ENCODE data around the gene SNRPB.

SNRPB gene

GRCh38 chr20:2451939-2452732 is 18.5 kb downstream of the SNRPB start:
- no peaks in the 10 kb centered on the region for H3K4me1 ChIP-seq (ENCODE audit: control insufficient read depth, insufficient read depth, low read length)
- H3K9me3 ChIP-seq (ENCODE audit: control insufficient read depth, low read length) = no peaks in the 10 kb centered on the region
- H3K9ac ChIP-seq (ENCODE audit: low read length) = no peak overlapping the region
- H3K27me3 ChIP-seq (ENCODE audit: control insufficient read depth, insufficient read depth, low read length) = no peaks in the 10 kb centered on the region
- H3K36me3 ChIP-seq (ENCODE audit: control insufficient read depth, insufficient read depth, low read length) = no peaks in the 10 kb centered on the region
- no peak overlapping the region for H3K4me3 ChIP-seq (ENCODE audit: low read length)

DNA sequence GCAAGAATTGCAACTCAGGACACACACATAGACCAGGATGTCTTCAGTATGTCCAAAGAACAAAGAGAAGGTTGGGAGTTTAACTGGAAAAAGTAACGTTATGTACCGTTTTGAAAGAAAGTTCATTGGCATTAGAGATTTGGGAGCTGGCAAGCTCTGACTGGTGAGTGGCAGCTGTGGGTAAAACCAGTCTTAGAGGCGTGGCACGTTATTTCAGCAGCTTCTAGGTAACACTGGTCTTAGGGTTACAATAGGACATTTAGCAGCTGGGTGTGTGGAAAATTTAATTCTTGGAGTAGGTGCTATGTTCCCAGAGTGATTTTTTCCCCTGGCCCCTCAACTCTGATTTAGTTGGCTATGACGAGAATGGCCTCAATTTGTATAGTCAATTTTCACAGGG is 19.2 kb downstream of the SNRPB start:
- no peak overlapping the region for H3K4me3 ChIP-seq (ENCODE audit: low read length)
- no peaks in the 10 kb centered on the region for H3K27me3 ChIP-seq (ENCODE audit: control insufficient read depth, insufficient read depth, low read length)
- no peaks in the 10 kb centered on the region for H3K4me1 ChIP-seq (ENCODE audit: control insufficient read depth, insufficient read depth, low read length)
- no peaks in the 10 kb centered on the region for H3K9me3 ChIP-seq (ENCODE audit: control insufficient read depth, low read length)
- H3K36me3 ChIP-seq (ENCODE audit: control insufficient read depth, insufficient read depth, low read length) = no peaks in the 10 kb centered on the region
- no peak overlapping the region for H3K9ac ChIP-seq (ENCODE audit: low read length)

- H3K9me3 ChIP-seq (ENCODE audit: control insufficient read depth, low read length) = no peaks in the 10 kb centered on the region
- H3K27me3 ChIP-seq (ENCODE audit: control insufficient read depth, insufficient read depth, low read length) = no peaks in the 10 kb centered on the region
- H3K9ac ChIP-seq (ENCODE audit: low read length) = no peak overlapping the region
- no peaks in the 10 kb centered on the region for H3K4me1 ChIP-seq (ENCODE audit: control insufficient read depth, insufficient read depth, low read length)
- no peaks in the 10 kb centered on the region for H3K36me3 ChIP-seq (ENCODE audit: control insufficient read depth, insufficient read depth, low read length)
- H3K4me3 ChIP-seq (ENCODE audit: low read length) = no peak overlapping the region
Measured at GRCh38 chr20:2449386-2449785, 21.2 kb downstream of the SNRPB start.

GRCh38 chr20:2446845-2447244 is 23.7 kb downstream of the SNRPB start:
- Histone ChIP-seq H3K9ac (ENCODE audit: low read length) (no peak overlapping the region), H3K4me1 (ENCODE audit: control insufficient read depth, insufficient read depth, low read length) (no peaks in the 10 kb centered on the region), H3K9me3 (ENCODE audit: control insufficient read depth, low read length) (no peaks in the 10 kb centered on the region), H3K4me3 (ENCODE audit: low read length) (no peak overlapping the region), H3K36me3 (ENCODE audit: control insufficient read depth, insufficient read depth, low read length) (no peaks in the 10 kb centered on the region), H3K27me3 (ENCODE audit: control insufficient read depth, insufficient read depth, low read length) (no peaks in the 10 kb centered on the region)

DNA sequence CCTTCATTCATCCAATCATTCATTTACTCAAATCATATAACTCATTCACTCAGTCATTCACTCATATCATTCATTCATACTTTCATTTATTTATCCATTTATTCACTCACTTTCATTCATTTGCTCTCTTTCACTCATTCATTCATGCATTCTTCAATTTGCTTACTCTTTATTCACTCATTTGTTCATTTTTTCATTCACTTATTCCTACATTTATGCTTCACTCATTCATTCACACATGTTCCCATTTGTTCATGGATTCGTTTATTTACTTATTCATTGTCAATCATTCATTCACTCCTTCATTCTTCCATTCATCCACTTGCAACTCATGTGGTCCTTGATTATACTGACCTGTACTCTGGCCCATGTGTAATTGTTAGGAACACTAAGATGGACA is 39.4 kb downstream of the SNRPB start:
- Histone ChIP-seq H3K27me3 (ENCODE audit: control insufficient read depth, insufficient read depth, low read length) (no peaks in the 10 kb centered on the region), H3K4me1 (ENCODE audit: control insufficient read depth, insufficient read depth, low read length) (no peaks in the 10 kb centered on the region), H3K9me3 (ENCODE audit: control insufficient read depth, low read length) (no peaks in the 10 kb centered on the region), H3K4me3 (ENCODE audit: low read length) (no peak overlapping the region), H3K9ac (ENCODE audit: low read length) (no peak overlapping the region), H3K36me3 (ENCODE audit: control insufficient read depth, insufficient read depth, low read length) (no peaks in the 10 kb centered on the region)

- no peaks in the 10 kb centered on the region for H3K27me3 ChIP-seq (ENCODE audit: control insufficient read depth, insufficient read depth, low read length)
- no peak overlapping the region for H3K9ac ChIP-seq (ENCODE audit: low read length)
- H3K9me3 ChIP-seq (ENCODE audit: control insufficient read depth, low read length) = no peaks in the 10 kb centered on the region
- no peaks in the 10 kb centered on the region for H3K36me3 ChIP-seq (ENCODE audit: control insufficient read depth, insufficient read depth, low read length)
- no peaks in the 10 kb centered on the region for H3K4me1 ChIP-seq (ENCODE audit: control insufficient read depth, insufficient read depth, low read length)
- H3K4me3 ChIP-seq (ENCODE audit: low read length) = no peak overlapping the region
Measured at GRCh38 chr20:2430538-2430937, 40.1 kb downstream of the SNRPB start.

DNA sequence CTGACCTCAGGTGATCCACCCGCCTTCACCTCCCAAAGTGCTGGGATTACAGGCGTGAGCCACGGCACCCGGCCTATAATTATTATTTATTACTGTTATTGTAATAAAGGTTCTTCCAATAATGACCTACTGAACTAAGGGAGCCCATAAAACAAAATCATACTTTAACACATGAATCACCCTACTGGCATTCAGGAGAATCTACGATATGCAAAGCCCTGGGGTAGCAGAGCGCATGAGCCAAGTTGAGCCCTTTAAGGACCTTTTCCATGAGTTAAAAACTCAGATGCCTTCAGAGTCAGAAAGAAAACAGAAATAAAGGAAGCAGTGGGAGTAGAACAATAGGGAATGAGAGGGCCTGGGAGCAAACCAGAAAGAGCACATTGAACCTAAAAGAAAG is 41.5 kb downstream of the SNRPB start:
- Histone ChIP-seq H3K36me3 (ENCODE audit: control insufficient read depth, insufficient read depth, low read length) (no peaks in the 10 kb centered on the region), H3K4me1 (ENCODE audit: control insufficient read depth, insufficient read depth, low read length) (no peaks in the 10 kb centered on the region), H3K4me3 (ENCODE audit: low read length) (no peak overlapping the region), H3K9me3 (ENCODE audit: control insufficient read depth, low read length) (no peaks in the 10 kb centered on the region), H3K27me3 (ENCODE audit: control insufficient read depth, insufficient read depth, low read length) (no peaks in the 10 kb centered on the region), H3K9ac (ENCODE audit: low read length) (no peak overlapping the region)

DNA sequence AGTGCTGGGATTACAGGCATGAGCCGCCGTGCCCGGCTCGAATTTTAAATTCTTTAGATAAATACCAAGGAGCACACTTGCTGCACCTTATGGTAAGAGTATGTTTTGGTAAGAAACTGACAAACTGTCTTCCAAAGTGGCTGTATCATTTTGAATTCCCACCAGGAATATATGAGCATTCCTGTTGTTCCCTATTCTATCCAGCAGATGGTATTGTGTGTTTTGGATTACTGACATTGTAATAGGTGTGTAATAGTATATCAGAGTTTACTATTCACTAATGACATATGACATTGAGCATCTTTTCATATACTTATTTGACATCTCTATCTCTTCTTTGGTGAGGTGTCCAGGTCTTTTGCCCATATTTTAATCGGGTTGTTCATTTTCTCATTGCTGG is 49.3 kb downstream of the SNRPB start:
- Histone ChIP-seq H3K9me3 (ENCODE audit: control insufficient read depth, low read length) (no peaks in the 10 kb centered on the region), H3K4me3 (ENCODE audit: low read length) (no peak overlapping the region), H3K4me1 (ENCODE audit: control insufficient read depth, insufficient read depth, low read length) (no peaks in the 10 kb centered on the region), H3K9ac (ENCODE audit: low read length) (no peak overlapping the region), H3K36me3 (ENCODE audit: control insufficient read depth, insufficient read depth, low read length) (no peaks in the 10 kb centered on the region), H3K27me3 (ENCODE audit: control insufficient read depth, insufficient read depth, low read length) (no peaks in the 10 kb centered on the region)

DNA sequence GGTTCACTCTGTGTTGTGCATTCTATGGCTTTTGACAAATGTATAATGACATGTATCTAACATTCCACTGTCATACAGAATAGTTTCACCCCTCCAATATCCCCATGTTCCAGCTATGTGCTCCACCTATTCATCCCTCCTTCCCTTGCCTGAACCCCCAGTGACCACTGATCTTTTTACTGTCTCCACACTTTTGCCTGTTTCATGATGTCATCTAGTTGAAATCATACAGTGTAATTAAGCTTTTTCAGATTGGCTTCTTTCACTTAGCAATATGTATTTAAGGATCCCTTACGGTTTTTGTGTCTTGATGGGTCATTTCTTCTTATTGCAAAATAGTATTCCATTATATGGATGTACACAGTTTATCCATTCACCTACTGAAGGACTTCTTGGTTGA is 50.1 kb downstream of the SNRPB start:
- H3K27me3 ChIP-seq (ENCODE audit: control insufficient read depth, insufficient read depth, low read length) = no peaks in the 10 kb centered on the region
- no peak overlapping the region for H3K9ac ChIP-seq (ENCODE audit: low read length)
- H3K4me3 ChIP-seq (ENCODE audit: low read length) = no peak overlapping the region
- H3K9me3 ChIP-seq (ENCODE audit: control insufficient read depth, low read length) = no peaks in the 10 kb centered on the region
- no peaks in the 10 kb centered on the region for H3K36me3 ChIP-seq (ENCODE audit: control insufficient read depth, insufficient read depth, low read length)
- H3K4me1 ChIP-seq (ENCODE audit: control insufficient read depth, insufficient read depth, low read length) = no peaks in the 10 kb centered on the region

DNA sequence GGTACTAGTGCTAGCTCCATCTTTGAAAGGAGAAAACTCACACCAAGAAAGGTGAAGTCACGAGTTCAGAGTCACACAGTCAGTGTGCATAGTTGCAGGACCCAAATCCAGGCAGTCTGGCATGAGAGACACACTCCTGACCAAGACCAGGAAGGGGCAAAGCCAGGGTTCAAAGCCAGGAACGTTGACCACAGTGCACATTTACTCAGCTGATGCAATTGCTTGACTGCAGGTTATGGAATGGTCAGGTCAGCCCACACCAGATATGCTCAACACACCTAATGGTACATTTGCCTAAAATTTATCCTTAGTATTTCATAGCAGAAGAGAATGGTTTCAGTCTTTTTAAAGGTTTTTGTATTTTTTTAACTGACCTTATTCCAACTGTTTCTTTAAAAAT is 52.2 kb downstream of the SNRPB start:
- H3K27me3 ChIP-seq (ENCODE audit: control insufficient read depth, insufficient read depth, low read length) = no peaks in the 10 kb centered on the region
- H3K9ac ChIP-seq (ENCODE audit: low read length) = no peak overlapping the region
- H3K4me1 ChIP-seq (ENCODE audit: control insufficient read depth, insufficient read depth, low read length) = no peaks in the 10 kb centered on the region
- no peaks in the 10 kb centered on the region for H3K9me3 ChIP-seq (ENCODE audit: control insufficient read depth, low read length)
- H3K4me3 ChIP-seq (ENCODE audit: low read length) = no peak overlapping the region
- no peaks in the 10 kb centered on the region for H3K36me3 ChIP-seq (ENCODE audit: control insufficient read depth, insufficient read depth, low read length)

DNA sequence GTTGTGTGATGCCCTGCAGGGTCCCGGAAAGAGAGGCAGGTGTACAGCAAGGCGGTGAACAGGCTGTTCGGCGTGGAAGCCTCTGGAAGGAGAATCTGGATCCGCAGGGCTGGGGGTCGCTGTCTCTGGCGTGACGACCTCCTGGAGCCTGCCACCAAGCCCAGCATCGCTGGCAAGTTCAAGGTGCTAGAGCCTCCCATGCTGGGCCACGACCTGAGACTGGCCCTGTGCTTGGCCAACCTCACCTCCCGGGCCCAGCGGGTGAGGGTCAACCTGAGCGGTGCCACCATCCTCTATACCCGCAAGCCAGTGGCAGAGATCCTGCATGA is 53.4 kb downstream of the SNRPB start:
- H3K9me3 ChIP-seq (ENCODE audit: control insufficient read depth, low read length) = no peaks in the 10 kb centered on the region
- H3K27me3 ChIP-seq (ENCODE audit: control insufficient read depth, insufficient read depth, low read length) = no peaks in the 10 kb centered on the region
- no peak overlapping the region for H3K9ac ChIP-seq (ENCODE audit: low read length)
- H3K4me1 ChIP-seq (ENCODE audit: control insufficient read depth, insufficient read depth, low read length) = no peaks in the 10 kb centered on the region
- no peaks in the 10 kb centered on the region for H3K36me3 ChIP-seq (ENCODE audit: control insufficient read depth, insufficient read depth, low read length)
- no peak overlapping the region for H3K4me3 ChIP-seq (ENCODE audit: low read length)

DNA sequence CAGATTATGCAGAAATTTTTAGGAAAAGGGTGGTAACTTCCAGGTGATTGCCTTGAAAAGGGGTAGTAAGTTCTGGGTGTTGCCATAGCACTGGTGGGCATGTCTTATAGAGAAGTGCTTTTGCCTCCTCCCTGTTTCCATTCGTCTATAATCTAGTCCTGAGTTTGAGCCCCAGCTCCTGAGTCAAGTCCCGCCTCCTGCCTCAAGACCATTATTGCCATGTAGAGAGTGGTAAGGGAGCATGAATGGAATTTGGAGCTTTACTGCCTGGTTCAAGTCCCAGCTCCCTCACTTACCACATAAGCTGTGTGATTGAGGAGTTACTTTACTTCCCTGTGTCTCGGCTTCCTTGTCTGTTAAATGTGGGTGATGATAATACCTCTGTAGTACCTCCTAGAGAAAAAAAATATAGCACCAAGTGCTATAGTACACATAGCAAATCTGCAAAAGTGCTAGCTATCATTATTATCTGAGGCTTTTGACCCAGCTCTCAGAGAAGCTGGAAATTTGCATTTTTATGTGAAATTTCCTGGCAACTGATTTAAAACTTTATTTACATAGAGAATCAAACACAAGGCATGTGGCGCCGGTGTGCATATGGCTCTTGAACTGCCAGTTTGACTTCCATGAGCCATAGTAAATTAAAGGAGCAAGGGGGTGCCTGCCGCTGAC is 53.9 kb downstream of the SNRPB start:
- H3K27me3 ChIP-seq (ENCODE audit: control insufficient read depth, insufficient read depth, low read length) = no peaks in the 10 kb centered on the region
- H3K4me1 ChIP-seq (ENCODE audit: control insufficient read depth, insufficient read depth, low read length) = no peaks in the 10 kb centered on the region
- H3K4me3 ChIP-seq (ENCODE audit: low read length) = no peak overlapping the region
- H3K9me3 ChIP-seq (ENCODE audit: control insufficient read depth, low read length) = no peaks in the 10 kb centered on the region
- H3K9ac ChIP-seq (ENCODE audit: low read length) = no peak overlapping the region
- no peaks in the 10 kb centered on the region for H3K36me3 ChIP-seq (ENCODE audit: control insufficient read depth, insufficient read depth, low read length)

All from mucosa of stomach (tissue), 1 donor.